GM19193 (cell line): ENCODE data around the gene SUSD4.

Source experiments
- POLR2A ChIP-seq: IDR thresholded peaks from 4 replicates; pipeline ENCODE4 v1.6.1; 2011; ENCODE audit not compliant: insufficient read depth, insufficient read length; ENCODE audit errors: extremely low read depth

SUSD4 gene, protein sequence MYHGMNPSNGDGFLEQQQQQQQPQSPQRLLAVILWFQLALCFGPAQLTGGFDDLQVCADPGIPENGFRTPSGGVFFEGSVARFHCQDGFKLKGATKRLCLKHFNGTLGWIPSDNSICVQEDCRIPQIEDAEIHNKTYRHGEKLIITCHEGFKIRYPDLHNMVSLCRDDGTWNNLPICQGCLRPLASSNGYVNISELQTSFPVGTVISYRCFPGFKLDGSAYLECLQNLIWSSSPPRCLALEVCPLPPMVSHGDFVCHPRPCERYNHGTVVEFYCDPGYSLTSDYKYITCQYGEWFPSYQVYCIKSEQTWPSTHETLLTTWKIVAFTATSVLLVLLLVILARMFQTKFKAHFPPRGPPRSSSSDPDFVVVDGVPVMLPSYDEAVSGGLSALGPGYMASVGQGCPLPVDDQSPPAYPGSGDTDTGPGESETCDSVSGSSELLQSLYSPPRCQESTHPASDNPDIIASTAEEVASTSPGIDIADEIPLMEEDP

GRCh38 chr1:223363856-223364684, at the start of gene SUSD4:
Gene SUSD4 (minus strand): TSS chr1:223364176. CDS start chr1:223363425, 751 bp downstream.
- no peak for TF ChIP-seq POLR2A

GRCh38 chr1:223413216-223413615, 49.2 kb upstream of the SUSD4 start:
- no peak for TF ChIP-seq POLR2A

- no peak for TF ChIP-seq POLR2A
Measured at GRCh38 chr1:223411710-223412109, 47.7 kb upstream of the SUSD4 start.

DNA sequence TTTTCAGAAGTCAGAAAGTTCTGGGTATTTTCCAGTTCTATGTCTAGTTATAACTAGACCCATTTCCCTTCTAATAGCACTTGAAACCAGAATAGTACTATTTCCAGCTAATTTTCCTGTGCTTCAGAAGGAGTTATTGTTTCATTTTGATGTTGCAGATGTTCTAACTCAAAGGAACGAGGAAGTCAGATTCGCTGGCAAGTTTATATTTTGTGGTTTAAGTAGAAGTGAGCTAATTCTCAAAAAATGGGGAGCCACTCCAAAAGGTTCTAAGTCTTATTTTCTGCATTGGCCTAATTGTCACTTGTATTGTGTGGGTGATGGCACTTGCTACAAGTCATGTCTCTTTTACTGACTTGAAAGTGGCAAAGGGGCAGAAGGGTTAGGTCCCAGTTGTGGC, 47.3 kb upstream of the SUSD4 start:
- TF ChIP-seq POLR2A: no peak

DNA sequence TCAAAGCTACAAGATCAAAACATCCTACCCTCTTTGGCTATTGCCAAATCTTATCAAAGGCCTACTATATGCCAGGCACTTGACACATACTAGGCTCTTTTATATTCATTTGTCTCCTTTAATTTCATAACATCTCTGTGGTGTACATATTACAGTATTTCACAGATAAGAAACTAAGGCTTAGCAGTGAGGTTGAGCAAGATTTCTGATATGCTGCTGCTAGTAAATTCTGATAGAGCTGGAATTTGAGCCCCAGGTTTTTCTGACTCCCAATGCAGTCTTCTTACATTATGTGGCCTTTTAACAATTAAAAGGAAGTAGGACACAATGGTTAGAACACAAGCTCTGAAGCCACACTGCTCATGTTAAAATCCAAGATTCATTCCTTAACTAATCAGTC, 46.1 kb upstream of the SUSD4 start:
- no peak for TF ChIP-seq POLR2A

DNA sequence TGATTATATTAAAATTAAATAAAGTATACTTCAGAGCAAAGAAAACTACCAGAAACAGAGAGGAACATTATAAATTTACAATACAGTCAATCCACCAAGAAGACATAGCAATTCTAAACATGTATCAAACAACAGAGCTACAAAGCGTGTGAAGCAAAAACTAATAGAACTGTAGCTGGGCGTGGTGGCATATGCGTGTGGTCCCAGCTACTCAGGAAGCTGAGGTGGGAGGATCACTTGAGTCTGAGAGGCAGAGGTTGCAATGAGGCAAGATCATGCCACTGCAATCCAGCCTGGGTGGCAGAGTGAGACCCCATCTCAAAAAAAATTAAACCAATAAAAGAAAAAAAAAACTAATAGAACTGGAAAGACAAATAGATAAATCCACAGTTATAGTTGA, 41.5 kb upstream of the SUSD4 start:
- TF ChIP-seq POLR2A: no peak

DNA sequence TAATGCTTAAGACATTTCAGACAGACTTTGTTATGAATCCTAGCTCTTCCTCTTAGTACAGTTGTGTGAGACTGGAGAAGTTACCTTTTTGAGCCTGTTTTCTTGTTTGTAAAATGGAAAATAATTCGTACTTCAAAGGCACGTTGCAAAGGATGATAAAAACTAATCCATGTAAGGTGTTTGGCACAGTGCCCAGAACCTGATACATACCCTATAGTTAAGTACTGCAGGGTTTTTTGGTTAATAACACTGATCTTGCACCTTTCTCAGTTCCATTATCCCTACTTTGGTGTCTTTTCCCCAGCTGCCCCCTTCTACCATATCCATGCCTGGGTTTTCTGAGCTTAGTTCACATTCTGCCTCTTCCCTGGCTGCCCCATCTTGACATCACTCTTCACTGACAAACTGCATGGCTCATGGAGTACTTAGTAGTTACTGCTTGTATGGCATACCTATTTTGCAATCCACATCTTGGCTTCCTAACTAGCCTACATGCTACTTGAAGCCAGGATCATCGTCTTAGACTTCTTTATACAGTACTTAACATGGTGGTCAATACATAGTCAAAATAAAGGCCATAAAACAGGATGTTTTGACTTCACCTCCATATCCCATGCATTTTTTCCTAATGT, 39.3 kb upstream of the SUSD4 start:
- TF ChIP-seq POLR2A: no peak

GRCh38 chr1:223402790-223403142, 38.8 kb upstream of the SUSD4 start:
- TF ChIP-seq POLR2A: no peak

- no peak for TF ChIP-seq POLR2A
Measured at GRCh38 chr1:223401873-223402789, 38.2 kb upstream of the SUSD4 start.

DNA sequence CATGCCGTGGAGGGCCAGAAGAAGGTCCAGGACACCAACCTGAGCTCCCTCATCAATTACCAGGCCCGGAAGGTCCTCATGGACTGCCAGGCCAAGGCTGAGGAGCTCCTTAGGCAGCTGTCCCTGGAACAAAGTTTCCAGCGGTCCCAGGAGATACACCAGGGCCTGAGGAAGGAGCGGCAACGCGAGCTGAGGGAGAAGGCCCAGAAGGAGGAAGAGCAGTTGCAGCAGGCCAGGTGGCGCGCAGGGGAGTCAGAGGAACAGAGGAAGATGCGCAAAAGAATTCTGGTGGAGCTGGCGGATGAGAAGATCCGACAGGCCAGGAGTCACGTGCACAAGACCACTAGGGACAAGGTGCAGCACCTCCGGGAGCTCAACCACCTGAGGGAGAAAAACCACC, 30.7 kb upstream of the SUSD4 start:
- no peak for TF ChIP-seq POLR2A

GRCh38 chr1:223394242-223394641, 30.3 kb upstream of the SUSD4 start:
- no peak for TF ChIP-seq POLR2A

- TF ChIP-seq POLR2A: no peak
Measured at GRCh38 chr1:223393275-223394214, 29.6 kb upstream of the SUSD4 start, which contains the start of gene CCDC185. Gene CCDC185 (plus strand): TSS chr1:223393415. CDS start chr1:223393476, 61 bp downstream.

- no peak for TF ChIP-seq POLR2A
Measured at GRCh38 chr1:223390618-223391017, 26.6 kb upstream of the SUSD4 start.
